ENCODE results near the gene DAGLA. TPM values are rescaled to one million over a fixed set of nuclear protein-coding genes. Genes with fewer than 3 reads are reported as not detected.

The DAGLA gene
- total and polyA plus RNA-seq, 8 donors, result 3.7 to 6.9 (median 5.2) TPM

DNA sequence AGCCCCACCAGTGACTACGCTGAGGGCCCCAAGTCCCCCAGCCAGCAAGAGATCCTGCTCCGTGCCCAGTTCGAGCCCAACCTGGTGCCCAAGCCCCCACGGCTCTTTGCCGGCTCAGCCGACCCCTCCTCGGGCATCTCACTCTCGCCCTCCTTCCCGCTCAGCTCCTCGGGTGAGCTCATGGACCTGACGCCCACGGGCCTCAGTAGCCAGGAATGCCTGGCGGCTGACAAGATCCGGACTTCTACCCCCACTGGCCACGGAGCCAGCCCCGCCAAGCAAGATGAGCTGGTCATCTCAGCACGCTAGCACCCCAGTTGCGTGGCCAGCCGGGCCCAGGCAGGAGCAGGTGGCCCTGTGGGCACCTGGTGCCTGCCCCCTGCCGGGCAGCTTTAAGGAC, 64.0 kb downstream of the DAGLA start:
- FAIRE-seq (no peak), ATAC-seq (no peak), DNase-seq (no peak)
- intact Hi-C loops (cut with DNase I), result no loop called here
- no peaks in the 10 kb centered on the region for H3K9me3 ChIP-seq
- peaks cover 0 to 5% (median 0%) of the 10 kb centered on the region in 3 donors for H3K4me1 ChIP-seq
- TF ChIP-seq, protein P1, sequence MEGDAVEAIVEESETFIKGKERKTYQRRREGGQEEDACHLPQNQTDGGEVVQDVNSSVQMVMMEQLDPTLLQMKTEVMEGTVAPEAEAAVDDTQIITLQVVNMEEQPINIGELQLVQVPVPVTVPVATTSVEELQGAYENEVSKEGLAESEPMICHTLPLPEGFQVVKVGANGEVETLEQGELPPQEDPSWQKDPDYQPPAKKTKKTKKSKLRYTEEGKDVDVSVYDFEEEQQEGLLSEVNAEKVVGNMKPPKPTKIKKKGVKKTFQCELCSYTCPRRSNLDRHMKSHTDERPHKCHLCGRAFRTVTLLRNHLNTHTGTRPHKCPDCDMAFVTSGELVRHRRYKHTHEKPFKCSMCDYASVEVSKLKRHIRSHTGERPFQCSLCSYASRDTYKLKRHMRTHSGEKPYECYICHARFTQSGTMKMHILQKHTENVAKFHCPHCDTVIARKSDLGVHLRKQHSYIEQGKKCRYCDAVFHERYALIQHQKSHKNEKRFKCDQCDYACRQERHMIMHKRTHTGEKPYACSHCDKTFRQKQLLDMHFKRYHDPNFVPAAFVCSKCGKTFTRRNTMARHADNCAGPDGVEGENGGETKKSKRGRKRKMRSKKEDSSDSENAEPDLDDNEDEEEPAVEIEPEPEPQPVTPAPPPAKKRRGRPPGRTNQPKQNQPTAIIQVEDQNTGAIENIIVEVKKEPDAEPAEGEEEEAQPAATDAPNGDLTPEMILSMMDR (IDR thresholded peaks at IDR 0.05), result no peak
- 91 to 95% methylated on average over 18 to 20 of the region's 20 CpGs for WGBS, 2 donors
- no peaks in the 10 kb centered on the region for H3K27me3 ChIP-seq
- H3K27ac ChIP-seq, result no peak overlapping the region
- H3K4me3 ChIP-seq, result no peak overlapping the region
- peaks cover 0 to 22% (median 0%) of the 10 kb centered on the region in 3 donors for H3K36me3 ChIP-seq

DNA sequence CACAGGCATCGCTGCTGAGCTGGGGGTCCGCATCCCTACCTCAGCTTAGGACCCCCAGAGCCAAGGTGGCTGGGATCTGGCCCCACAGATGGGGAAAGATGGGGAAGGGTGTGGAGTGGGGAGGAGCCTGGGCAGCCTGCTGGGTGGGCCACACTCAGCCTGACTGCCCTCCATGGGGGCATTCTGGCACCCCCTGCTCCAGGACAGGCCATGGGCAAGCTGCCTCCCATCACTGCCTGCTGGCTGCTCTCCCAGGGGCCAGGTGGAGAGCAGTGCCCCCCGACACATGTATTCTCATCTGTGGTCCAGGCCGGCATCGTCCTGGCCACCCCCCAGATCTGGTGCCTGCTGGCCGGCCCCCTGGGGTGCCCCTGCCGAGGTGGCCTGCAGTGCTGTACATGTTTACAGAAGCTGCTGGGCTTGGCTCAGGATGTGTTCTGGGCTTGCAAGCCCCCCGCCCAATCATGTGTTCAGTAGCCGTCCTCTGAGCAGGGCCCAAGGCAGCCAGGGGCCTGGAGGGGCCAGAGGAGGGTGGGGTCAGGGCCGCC, 64.5 kb downstream of the DAGLA start:
- H3K4me1 ChIP-seq, result peaks cover 0 to 5% (median 0%) of the 10 kb centered on the region in 3 donors
- peaks cover 0 to 22% (median 0%) of the 10 kb centered on the region in 3 donors for H3K36me3 ChIP-seq
- H3K27me3 ChIP-seq, result no peaks in the 10 kb centered on the region
- no peak overlapping the region for H3K27ac ChIP-seq
- no peak overlapping the region for H3K4me3 ChIP-seq
- DNase-seq (peak in 1 of 6 donors; percentile 36), FAIRE-seq (no peak), ATAC-seq (no peak)
- TF ChIP-seq, protein P1 (IDR thresholded peaks at IDR 0.05), result no peak
- WGBS, 2 donors, result 85 to 88% methylated on average over 10 of the region's 10 CpGs
- H3K9me3 ChIP-seq, result no peaks in the 10 kb centered on the region
- intact Hi-C loops (cut with DNase I), result loop anchor here in 1 of 3 donors (5.0 kb wide), 1 partner anchor 43 kb away; no protein-coding TSS in a partner anchor

DNA sequence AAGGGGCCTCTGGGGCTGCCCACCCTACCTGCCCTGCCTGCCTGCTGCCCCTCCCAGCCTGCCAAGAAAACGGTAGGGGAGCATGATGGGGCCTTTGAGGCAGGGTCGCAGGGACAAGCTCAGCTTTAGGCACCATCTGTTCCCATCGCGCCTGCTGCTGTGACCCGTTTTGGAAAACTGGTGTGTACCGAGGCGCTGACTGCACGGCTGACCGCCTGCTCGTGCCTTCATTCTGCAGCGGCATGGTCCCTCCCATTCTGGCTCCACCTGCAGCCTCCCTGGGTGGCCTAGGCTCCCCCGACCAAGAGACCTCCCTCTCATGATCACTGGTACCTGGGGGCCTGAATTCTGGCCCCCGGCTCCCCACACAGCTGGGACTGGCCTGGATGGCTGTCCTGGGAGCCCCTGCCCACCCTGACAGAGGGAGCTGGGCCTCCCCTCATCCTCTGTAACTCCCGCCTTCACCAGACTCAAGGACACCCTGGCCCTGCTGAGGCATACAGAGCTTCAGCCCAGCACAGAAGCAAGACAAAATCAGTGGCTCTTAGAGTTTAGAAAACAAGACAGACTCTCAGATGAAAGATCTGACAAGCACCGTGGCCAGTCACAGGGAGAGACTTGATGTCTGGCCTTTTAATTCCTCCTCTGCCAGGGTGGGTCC, 65.7 kb downstream of the DAGLA start:
- TF ChIP-seq, protein P1 (IDR thresholded peaks at IDR 0.05), result no peak
- peak in 1 of 6 donors; percentile 19 for DNase-seq
- H3K36me3 ChIP-seq, result peaks cover 0 to 15% (median 0%) of the 10 kb centered on the region in 3 donors
- no peaks in the 10 kb centered on the region for H3K9me3 ChIP-seq
- no peak overlapping the region for H3K27ac ChIP-seq
- H3K4me1 ChIP-seq, result peaks cover 0 to 5% (median 0%) of the 10 kb centered on the region in 3 donors
- 66 to 71% methylated on average over 15 of the region's 15 CpGs for WGBS, 2 donors
- FAIRE-seq, result no peak
- no peak overlapping the region for H3K4me3 ChIP-seq
- no peak for ATAC-seq
- H3K27me3 ChIP-seq, result no peaks in the 10 kb centered on the region
- intact Hi-C loops (cut with DNase I), result loop anchor here in 1 of 3 donors (5.0 kb wide), 1 partner anchor 41 kb away; no protein-coding TSS in a partner anchor

DNA sequence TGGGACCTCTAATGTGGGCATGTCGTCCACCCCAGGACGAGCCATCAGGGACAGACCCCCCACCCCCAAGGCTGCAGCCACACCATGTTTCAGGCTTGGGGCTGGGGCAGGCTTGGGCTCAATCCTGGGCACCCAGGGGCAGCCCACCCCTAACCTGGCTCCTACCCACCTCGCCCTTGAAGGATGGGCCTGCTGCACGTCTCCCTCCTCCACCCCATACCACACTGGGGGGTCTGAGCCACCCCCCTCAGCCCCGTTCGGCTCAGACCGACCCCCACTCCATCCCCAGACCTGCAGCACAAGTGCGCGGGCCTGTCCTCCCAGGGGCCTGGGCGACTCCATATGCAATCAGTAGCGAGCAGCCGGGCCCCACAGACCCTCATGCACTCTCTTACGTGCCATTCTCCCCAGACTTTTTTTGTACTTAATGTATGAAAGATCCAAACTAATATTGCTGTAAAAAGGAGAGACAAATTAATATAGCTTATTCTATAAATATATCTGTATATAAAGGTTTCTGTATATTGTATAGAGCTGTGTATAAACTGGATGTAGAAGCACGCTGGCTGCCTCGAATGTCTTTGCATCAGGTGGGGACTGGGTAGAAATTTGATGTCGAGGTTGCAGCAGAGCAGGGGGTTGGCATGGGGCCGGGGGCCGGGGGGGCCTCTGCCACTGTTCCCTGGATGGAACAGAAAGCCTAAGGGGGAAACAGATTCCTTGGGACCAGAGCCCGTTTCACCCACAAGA, 66.4 kb downstream of the DAGLA start:
- Histone ChIP-seq H3K36me3 (peaks cover 0 to 11% (median 0%) of the 10 kb centered on the region in 3 donors), H3K4me3 (no peak overlapping the region), H3K27ac (no peak overlapping the region), H3K4me1 (peaks cover 0 to 6% (median 0%) of the 10 kb centered on the region in 3 donors), H3K9me3 (no peaks in the 10 kb centered on the region), H3K27me3 (no peaks in the 10 kb centered on the region)
- peak in 1 of 6 donors; percentile 34 for DNase-seq
- TF ChIP-seq, protein P1 (IDR thresholded peaks at IDR 0.05), result no peak
- no peak for ATAC-seq
- no peak for FAIRE-seq
- intact Hi-C loops (cut with DNase I), result loop anchor here in 1 of 3 donors (5.0 kb wide), 1 partner anchor 41 kb away; no protein-coding TSS in a partner anchor
- WGBS, 2 donors, result 70 to 75% methylated on average over 19 of the region's 19 CpGs

All from pancreas (tissue), 10 donors.